Measurements from ENCODE around the gene MYCN. TPM values are rescaled to one million over a fixed set of nuclear protein-coding genes. Genes with fewer than 3 reads are reported as not detected.
A peak's percentile ranks its signal among the peaks of the same experiment; 100 is the strongest.

MYCN gene
- total RNA-seq, 4 donors from 2014 or later, result 0.21 to 0.95 (median 0.33) TPM

GRCh38 chr2:15941871-15942710, 1.7 kb downstream of the MYCN start:
- WGBS, 2 donors, result 0% methylated on average over 4 of the region's 98 CpGs; no CpG with 5 or more reads in 1 of the 2 donors
- Histone ChIP-seq H3K4me3 (peak overlapping the region; percentile 16 to 68 (median 48)), H3K4me1 (peaks cover 32 to 50% (median 39%) of the 10 kb centered on the region in 3 donors), H3K36me3 (no peaks in the 10 kb centered on the region), H3K27me3 (peaks cover 0 to 55% (median 12%) of the 10 kb centered on the region in 4 donors), H3K27ac (no peak overlapping the region), H3K9me3 (no peaks in the 10 kb centered on the region)
- TF ChIP-seq CTCF (IDR thresholded peaks at IDR 0.05) (no peak), POLR2A (IDR thresholded peaks at IDR 0.05) (no peak)
- DNase-seq, result no peak
- intact Hi-C loops (cut with DNase I), result loop anchor here (10.0 kb wide), 3 partner anchors 297 to 563 kb away; no protein-coding TSS in a partner anchor

- Histone ChIP-seq H3K27ac (no peak overlapping the region), H3K4me1 (peaks cover 32 to 50% (median 39%) of the 10 kb centered on the region in 3 donors), H3K36me3 (no peaks in the 10 kb centered on the region), H3K27me3 (peaks cover 0 to 55% (median 12%) of the 10 kb centered on the region in 4 donors), H3K9me3 (no peaks in the 10 kb centered on the region), H3K4me3 (peak overlapping the region in 3 of 4 donors; percentile 46 to 68 (median 49))
- DNase-seq, result no peak
- WGBS, 2 donors, result 39 to 43% methylated on average over 4 to 6 of the region's 34 CpGs
- TF ChIP-seq POLR2A (IDR thresholded peaks at IDR 0.05) (no peak), CTCF (IDR thresholded peaks at IDR 0.05) (no peak)
- intact Hi-C loops (cut with DNase I), result loop anchor here (10.0 kb wide), 3 partner anchors 298 to 562 kb away; no protein-coding TSS in a partner anchor
Measured at GRCh38 chr2:15942711-15943345, 2.5 kb downstream of the MYCN start.

- H3K36me3 ChIP-seq, result no peaks in the 10 kb centered on the region
Measured at GRCh38 chr2:15943378-15944280, 3.3 kb downstream of the MYCN start.

More at GRCh38 chr2:15943378-15944280, 3.3 kb downstream of the MYCN start:
- TF ChIP-seq CTCF (IDR thresholded peaks at IDR 0.05) (peak in 2 of 6 experiments; percentile 20 to 22), POLR2A (IDR thresholded peaks at IDR 0.05) (no peak)
- intact Hi-C loops (cut with DNase I), result loop anchor here (10.0 kb wide), 3 partner anchors 299 to 561 kb away; no protein-coding TSS in a partner anchor
- no peak for DNase-seq
- 18 to 36% methylated on average over 4 to 12 of the region's 12 CpGs for WGBS, 2 donors
- H3K4me1 ChIP-seq, result peaks cover 32 to 50% (median 39%) of the 10 kb centered on the region in 3 donors
- peaks cover 0 to 49% (median 12%) of the 10 kb centered on the region in 4 donors for H3K27me3 ChIP-seq
- no peak overlapping the region for H3K27ac ChIP-seq
- H3K4me3 ChIP-seq, result peak overlapping the region in 2 of 4 donors; percentile 49 to 68
- no peaks in the 10 kb centered on the region for H3K9me3 ChIP-seq

Data from esophagus squamous epithelium (tissue), 5 donors.